Esophagus (tissue), 2 donors: ENCODE results near the gene LRMDA. TPM values are rescaled to one million over a fixed set of nuclear protein-coding genes. Genes with fewer than 3 reads are reported as not detected.

Experiments
- H3K27ac ChIP-seq, 2 donors: one replicate each; pipeline ENCODE4 v1.5.1; 2013; ENCODE audit warnings: low read depth in 2 of 2, mild to moderate bottlenecking in 2 of 2, inconsistent platforms in 1 of 2, low read length in 1 of 2, moderate library complexity in 1 of 2
- H3K27me3 ChIP-seq, 2 donors: one replicate each; pipeline ENCODE4 v1.6.1; 2013; ENCODE audit warnings: low read length in 2 of 2, control low read depth in 1 of 2, mild to moderate bottlenecking in 1 of 2; ENCODE audit not compliant: insufficient read depth in 2 of 2, control insufficient read depth in 1 of 2
- H3K36me3 ChIP-seq, 2 donors: one replicate each; pipeline ENCODE4 v1.6.1; 2013; ENCODE audit warnings: low read length in 1 of 2; ENCODE audit not compliant: control insufficient read depth in 2 of 2, insufficient read depth in 2 of 2
- H3K4me1 ChIP-seq, 2 donors: one replicate each; pipeline ENCODE4 v1.6.1; 2013; ENCODE audit warnings: low read length in 1 of 2; ENCODE audit not compliant: control insufficient read depth in 2 of 2, insufficient read depth in 2 of 2
- H3K4me3 ChIP-seq, 2 donors: one replicate each; pipeline ENCODE4 v1.5.1; 2013; ENCODE audit warnings: low read length in 2 of 2, mild to moderate bottlenecking in 2 of 2, low read depth in 1 of 2, moderate library complexity in 1 of 2
- H3K9me3 ChIP-seq, 2 donors: one replicate each; pipeline ENCODE4 v1.6.1; 2013; ENCODE audit warnings: mild to moderate bottlenecking in 2 of 2, low read depth in 1 of 2, low read length in 1 of 2, moderate library complexity in 1 of 2; ENCODE audit not compliant: control insufficient read depth in 2 of 2, insufficient read depth in 1 of 2
- WGBS, 2 donors: extraction: QIAGEN DNeasy Blood & Tissue Kit; methylation state at CpG; one replicate each; pipeline ENCODE4 v1.1.7; 2013; 5-methylcytosine and 5-hydroxymethylcytosine counted together
- polyA plus RNA-seq, 2 donors: library from polyadenylated mRNA; stranded (reverse); fragments of 200-250 nt; gene quantifications; one replicate each; pipeline ENCODE4 v1.2.3, GENCODE V29; 2013
- donor health status: healthy with polysubstance abuse.
- donor health status: Bipolar disorder and iron deficiency.

LRMDA gene
- polyA plus RNA-seq, 2 donors = 1.8 to 4.0 TPM

GRCh38 chr10:75720157-75720556 lies 288.7 kb downstream of the LRMDA start:
- Histone ChIP-seq H3K27me3 (no peaks in the 10 kb centered on the region), H3K36me3 (no peaks in the 10 kb centered on the region), H3K4me3 (no peak overlapping the region), H3K9me3 (no peaks in the 10 kb centered on the region), H3K27ac (no peak overlapping the region), H3K4me1 (peaks cover 0 to 4% of the 10 kb centered on the region in 2 donors)
- WGBS, 2 donors = 86 to 89% methylated on average over 7 of the region's 7 CpGs

GRCh38 chr10:75722020-75722419 lies 290.6 kb downstream of the LRMDA start:
- Histone ChIP-seq H3K27ac (no peak overlapping the region), H3K9me3 (no peaks in the 10 kb centered on the region), H3K4me3 (no peak overlapping the region), H3K27me3 (no peaks in the 10 kb centered on the region), H3K36me3 (no peaks in the 10 kb centered on the region), H3K4me1 (peaks cover 0 to 4% of the 10 kb centered on the region in 2 donors)
- WGBS, 2 donors = 78 to 88% methylated on average over 4 of the region's 4 CpGs

GRCh38 chr10:75722609-75723008 lies 291.2 kb downstream of the LRMDA start:
- no peaks in the 10 kb centered on the region for H3K9me3 ChIP-seq
- 93 to 97% methylated on average over 2 of the region's 2 CpGs for WGBS, 2 donors
- no peak overlapping the region for H3K27ac ChIP-seq
- H3K4me1 ChIP-seq = peaks cover 0 to 4% of the 10 kb centered on the region in 2 donors
- H3K36me3 ChIP-seq = no peaks in the 10 kb centered on the region
- H3K27me3 ChIP-seq = no peaks in the 10 kb centered on the region
- H3K4me3 ChIP-seq = no peak overlapping the region

- no peaks in the 10 kb centered on the region for H3K27me3 ChIP-seq
- WGBS, 2 donors = 82% methylated on average over 9 of the region's 9 CpGs
- H3K4me1 ChIP-seq = peaks cover 0 to 4% of the 10 kb centered on the region in 2 donors
- H3K4me3 ChIP-seq = no peak overlapping the region
- H3K9me3 ChIP-seq = no peaks in the 10 kb centered on the region
- no peaks in the 10 kb centered on the region for H3K36me3 ChIP-seq
- H3K27ac ChIP-seq = no peak overlapping the region
Measured at GRCh38 chr10:75723319-75723980, 292.0 kb downstream of the LRMDA start.

GRCh38 chr10:75724047-75724446 lies 292.6 kb downstream of the LRMDA start:
- H3K4me3 ChIP-seq = no peak overlapping the region
- H3K27ac ChIP-seq = no peak overlapping the region
- H3K36me3 ChIP-seq = no peaks in the 10 kb centered on the region
- H3K9me3 ChIP-seq = no peaks in the 10 kb centered on the region
- H3K4me1 ChIP-seq = peaks cover 0 to 4% of the 10 kb centered on the region in 2 donors
- H3K27me3 ChIP-seq = no peaks in the 10 kb centered on the region
- WGBS, 2 donors = 80 to 84% methylated on average over 2 of the region's 2 CpGs

GRCh38 chr10:75726522-75727483 lies 295.4 kb downstream of the LRMDA start:
- Histone ChIP-seq H3K4me3 (no peak overlapping the region), H3K9me3 (no peaks in the 10 kb centered on the region), H3K36me3 (no peaks in the 10 kb centered on the region), H3K4me1 (peaks cover 0 to 4% of the 10 kb centered on the region in 2 donors), H3K27ac (no peak overlapping the region), H3K27me3 (no peaks in the 10 kb centered on the region)
- WGBS, 2 donors = 89 to 91% methylated on average over 11 of the region's 11 CpGs

- WGBS, 2 donors = 44 to 74% methylated on average over 1 of the region's 1 CpG
- no peak overlapping the region for H3K27ac ChIP-seq
Measured at GRCh38 chr10:75730847-75731246, 299.4 kb downstream of the LRMDA start.

GRCh38 chr10:75733135-75733890 lies 301.9 kb downstream of the LRMDA start:
- no peak overlapping the region for H3K27ac ChIP-seq
- 63 to 86% methylated on average over 2 of the region's 2 CpGs for WGBS, 2 donors
- no peak overlapping the region for H3K4me3 ChIP-seq
- no peaks in the 10 kb centered on the region for H3K36me3 ChIP-seq
- H3K27me3 ChIP-seq = no peaks in the 10 kb centered on the region
- peaks cover 0 to 3% of the 10 kb centered on the region in 2 donors for H3K4me1 ChIP-seq
- H3K9me3 ChIP-seq = no peaks in the 10 kb centered on the region

More at GRCh38 chr10:75730847-75731246, 299.4 kb downstream of the LRMDA start:
- no peaks in the 10 kb centered on the region for H3K9me3 ChIP-seq
- H3K27me3 ChIP-seq = no peaks in the 10 kb centered on the region
- no peaks in the 10 kb centered on the region for H3K4me1 ChIP-seq
- H3K4me3 ChIP-seq = no peak overlapping the region
- H3K36me3 ChIP-seq = no peaks in the 10 kb centered on the region

- no peaks in the 10 kb centered on the region for H3K36me3 ChIP-seq
- no peak overlapping the region for H3K27ac ChIP-seq
- no peak overlapping the region for H3K4me3 ChIP-seq
- WGBS, 2 donors = 84 to 92% methylated on average over 5 of the region's 5 CpGs
- peaks cover 0 to 3% of the 10 kb centered on the region in 2 donors for H3K4me1 ChIP-seq
- no peaks in the 10 kb centered on the region for H3K9me3 ChIP-seq
- no peaks in the 10 kb centered on the region for H3K27me3 ChIP-seq
Measured at GRCh38 chr10:75736151-75736640, 304.8 kb downstream of the LRMDA start.
